Neutrophil (primary cell): Measurements from ENCODE around the gene ACSL5.

Experiments
- H3K27ac ChIP-seq: fragments of 200-600 bp; sonication (generic); 2 replicates; pipeline ENCODE4 v1.5.1; 2016; ENCODE audit warnings: mild to moderate bottlenecking, moderate library complexity
- H3K27me3 ChIP-seq: fragments of 200-600 bp; sonication (generic); 2 replicates; pipeline ENCODE4 v1.6.0; 2016; ENCODE audit warnings: mild to moderate bottlenecking
- H3K36me3 ChIP-seq: fragments of 200-600 bp; sonication (generic); 2 replicates; pipeline ENCODE4 v1.5.1; 2017
- H3K4me1 ChIP-seq, 2 experiments: fragments of 200-600 bp in 1 of 2; sonication (generic) in 1 of 2; 1 replicate in 1 of 2; 2 replicates in 1 of 2; pipeline versions ENCODE4 v1.5.1 to v1.6.1; 2013 to 2016; ENCODE audit warnings: low read depth in 1 of 2, low read length in 1 of 2, mild to moderate bottlenecking in 1 of 2, moderate library complexity in 1 of 2; ENCODE audit not compliant: control insufficient read depth in 1 of 2, insufficient read depth in 1 of 2
- H3K4me3 ChIP-seq, 2 experiments: fragments of 200-600 bp in 1 of 2; sonication (generic) in 1 of 2; 1 replicate in 1 of 2; 2 replicates in 1 of 2; pipeline ENCODE4 v1.5.1; 2013 to 2016; ENCODE audit warnings: low read depth in 1 of 2, low read length in 1 of 2, mild to moderate bottlenecking in 1 of 2, moderate library complexity in 1 of 2
- H3K9me3 ChIP-seq: fragments of 200-600 bp; sonication (generic); 2 replicates; pipeline ENCODE4 v1.5.1; 2016
- CTCF ChIP-seq: fragments of 200-600 bp; sonication (generic); IDR thresholded peaks from 2 replicates; pipeline ENCODE4 v1.5.1; 2016; ENCODE audit warnings: antibody characterized with exemption

ACSL5 gene

GRCh38 chr10:112389271-112389822, 15.4 kb downstream of the ACSL5 start:
- TF ChIP-seq CTCF = no peak
- no peak overlapping the region for H3K4me3 ChIP-seq
- H3K27ac ChIP-seq = peak overlapping the region; percentile 37
- no peaks in the 10 kb centered on the region for H3K36me3 ChIP-seq
- H3K4me1 ChIP-seq = peaks cover 9 to 24% of the 10 kb centered on the region in 2 experiments
- no peaks in the 10 kb centered on the region for H3K9me3 ChIP-seq
- no peaks in the 10 kb centered on the region for H3K27me3 ChIP-seq

- TF ChIP-seq CTCF = no peak
- Histone ChIP-seq H3K4me1 (peaks cover 9 to 24% of the 10 kb centered on the region in 2 experiments), H3K4me3 (no peak overlapping the region), H3K27me3 (no peaks in the 10 kb centered on the region), H3K27ac (no peak overlapping the region), H3K9me3 (no peaks in the 10 kb centered on the region), H3K36me3 (peaks cover 5% of the 10 kb centered on the region)
Measured at GRCh38 chr10:112390125-112390703, 16.3 kb downstream of the ACSL5 start.

GRCh38 chr10:112393341-112393740, 19.4 kb downstream of the ACSL5 start:
- Histone ChIP-seq H3K36me3 (peaks cover 27% of the 10 kb centered on the region), H3K27ac (no peak overlapping the region), H3K4me3 (no peak overlapping the region), H3K9me3 (no peaks in the 10 kb centered on the region), H3K4me1 (peaks cover 9 to 24% of the 10 kb centered on the region in 2 experiments), H3K27me3 (no peaks in the 10 kb centered on the region)
- no peak for TF ChIP-seq CTCF

- Histone ChIP-seq H3K4me3 (no peak overlapping the region), H3K9me3 (no peaks in the 10 kb centered on the region), H3K27me3 (no peaks in the 10 kb centered on the region), H3K4me1 (peaks cover 9 to 21% of the 10 kb centered on the region in 2 experiments), H3K36me3 (peaks cover 30% of the 10 kb centered on the region), H3K27ac (no peak overlapping the region)
- TF ChIP-seq CTCF = no peak
Measured at GRCh38 chr10:112393827-112394226, 19.9 kb downstream of the ACSL5 start.

GRCh38 chr10:112394475-112394875, 20.6 kb downstream of the ACSL5 start:
- H3K36me3 ChIP-seq = peaks cover 36% of the 10 kb centered on the region

More at GRCh38 chr10:112394475-112394875, 20.6 kb downstream of the ACSL5 start:
- Histone ChIP-seq H3K27me3 (no peaks in the 10 kb centered on the region), H3K4me3 (no peak overlapping the region), H3K27ac (no peak overlapping the region), H3K4me1 (peaks cover 4 to 14% of the 10 kb centered on the region in 2 experiments), H3K9me3 (no peaks in the 10 kb centered on the region)
- TF ChIP-seq CTCF = no peak
